IPS-NIHi7 (cell line): ENCODE measurements around the gene DMAC2.
A peak's percentile ranks its signal among the peaks of the same experiment; 100 is the strongest.
"Not testable (repeated sequence)": the region's sequence is repeated elsewhere in the genome, so short reads cannot be mapped to it uniquely, and the experiment has no call there.

Source experiments
- DNase-seq: peaks from one replicate; pipeline ENCODE4 v3.0.0; 2012; ENCODE audit warnings: mixed read lengths; ENCODE audit errors: extremely low spot score

DMAC2 gene

DNA sequence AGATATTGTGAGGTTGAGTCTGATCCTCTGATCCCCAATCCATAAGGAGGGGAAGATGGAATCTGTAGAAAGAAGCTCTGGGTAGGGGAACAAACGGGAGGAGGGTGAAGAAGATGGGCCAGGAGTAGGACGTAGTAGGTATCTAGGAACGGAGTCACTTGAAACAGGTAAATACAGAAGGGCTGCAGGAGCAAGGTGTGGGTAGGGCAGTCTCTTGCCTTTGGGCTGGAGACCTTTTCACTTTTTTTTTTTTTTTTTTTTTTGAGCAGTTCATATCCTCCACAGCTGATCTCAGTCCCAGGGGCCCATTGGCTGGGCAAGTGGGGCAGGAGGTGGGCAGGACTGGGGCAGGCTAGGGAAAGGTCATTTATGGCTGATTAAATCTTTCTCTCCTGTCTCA lies 40.6 kb downstream of the DMAC2 start:
- no peak for DNase-seq

DNA sequence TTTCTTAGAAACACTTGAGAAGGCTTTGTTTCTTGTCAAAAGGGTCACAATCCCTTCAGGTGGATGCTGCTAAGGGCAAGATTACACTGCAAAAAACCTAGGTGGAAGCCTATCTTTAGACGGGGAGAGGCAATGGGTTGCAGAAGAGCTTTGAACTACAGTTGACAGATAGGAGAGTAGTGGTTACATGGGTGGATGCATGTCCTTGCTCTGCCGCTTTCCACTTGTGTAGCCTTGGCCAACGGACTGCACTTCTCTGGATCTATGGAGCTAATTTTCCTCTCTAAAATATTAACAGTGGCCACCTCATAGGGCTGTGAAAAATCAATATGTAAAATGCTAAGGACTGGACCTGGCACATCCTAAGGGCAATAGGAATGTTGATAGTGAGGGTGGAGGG lies 41.1 kb downstream of the DMAC2 start:
- no peak for DNase-seq

DNA sequence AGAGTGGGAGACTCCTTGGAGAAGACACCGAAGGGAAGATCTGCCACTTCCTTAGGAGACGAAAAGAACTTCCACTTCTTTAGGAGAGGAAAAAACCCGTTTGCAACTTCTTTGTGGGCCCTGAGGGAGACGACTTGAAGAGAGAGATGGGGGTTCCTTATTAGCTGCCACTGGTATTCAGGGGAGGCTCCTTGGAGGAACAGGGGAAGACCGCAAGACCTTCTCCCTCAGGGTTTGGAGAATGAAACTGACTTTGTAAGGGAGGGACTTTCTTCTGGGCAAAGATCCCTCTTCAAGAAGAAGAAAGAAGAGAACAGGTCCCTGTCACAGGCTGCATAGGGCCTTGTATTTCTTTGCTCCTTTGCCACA lies 41.7 kb downstream of the DMAC2 start:
- no peak for DNase-seq

DNA sequence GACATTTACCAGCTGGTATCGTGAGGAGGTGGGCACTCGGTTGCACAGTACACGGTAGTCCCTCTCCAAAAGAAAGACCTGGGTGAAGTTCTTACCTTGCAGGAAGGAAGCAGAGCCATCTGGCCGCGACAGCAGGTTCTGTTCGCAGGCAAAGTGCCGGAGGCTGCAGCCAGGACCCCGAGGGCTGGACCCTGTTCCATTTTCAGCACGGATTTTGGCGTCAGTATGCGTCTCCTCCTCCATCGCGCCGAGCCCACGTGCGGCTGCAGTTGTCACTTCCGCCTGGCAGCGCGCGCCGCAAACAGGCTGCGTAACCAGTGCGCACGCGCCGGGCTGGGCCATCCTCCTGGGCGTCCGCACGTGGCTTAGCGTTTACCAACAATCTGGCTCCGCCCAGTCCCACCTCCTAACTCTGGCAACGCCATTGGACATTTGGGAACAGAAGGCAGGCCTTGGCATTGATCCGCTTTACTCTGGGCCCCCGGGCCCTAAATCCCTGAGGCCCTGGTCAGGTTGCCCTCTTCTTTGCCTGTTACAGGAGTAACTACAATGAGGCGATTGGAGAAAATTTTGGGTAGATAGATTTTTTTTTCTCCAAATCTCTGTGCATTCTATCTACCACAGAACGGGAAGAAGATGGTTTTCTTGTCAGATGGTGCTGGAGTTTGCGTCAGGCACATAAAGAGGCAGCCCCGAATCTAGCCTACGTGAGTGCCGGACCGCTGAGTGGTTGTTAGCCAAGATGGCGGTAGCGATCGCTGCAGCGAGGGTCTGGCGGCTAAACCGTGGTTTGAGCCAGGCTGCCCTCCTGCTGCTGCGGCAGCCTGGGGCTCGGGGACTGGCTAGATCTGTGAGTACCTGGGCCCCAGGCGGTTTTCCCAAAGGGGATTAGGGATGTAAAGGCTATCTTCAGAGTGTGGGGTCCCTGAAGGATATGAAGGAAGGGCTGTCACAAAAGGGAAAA lies 42.3 kb downstream of the DMAC2 start, which contains the start of the genes BCKDHA and EXOSC5:
Gene BCKDHA (plus strand): TSS at position 733 of the 964 bp plus-strand sequence. CDS start 10 bp downstream, at position 743.
Gene EXOSC5 (minus strand): TSS at position 274 of the 964 bp plus-strand sequence. CDS start 31 bp downstream, at position 243.
- DNase-seq = peak; percentile 99

DNA sequence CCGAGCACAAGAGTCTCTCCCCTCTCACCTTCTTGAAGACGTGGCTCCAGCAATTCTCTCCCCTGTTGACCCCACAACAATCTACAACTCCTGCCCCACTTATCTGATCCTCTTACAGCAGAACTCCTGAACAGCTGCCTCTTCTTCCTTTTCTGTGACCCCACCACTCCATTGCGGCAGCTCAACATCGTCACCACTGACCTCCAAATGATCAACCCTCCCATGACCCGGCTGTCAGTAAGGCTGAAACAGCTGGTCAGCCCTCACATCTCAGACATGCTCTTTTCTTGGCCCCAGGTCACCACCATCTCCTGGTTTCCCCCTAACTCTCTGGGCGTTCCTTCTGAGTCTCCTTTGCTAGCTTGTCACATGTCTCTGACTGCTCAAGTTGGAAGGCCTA lies 44.4 kb downstream of the DMAC2 start:
- no peak for DNase-seq

DNA sequence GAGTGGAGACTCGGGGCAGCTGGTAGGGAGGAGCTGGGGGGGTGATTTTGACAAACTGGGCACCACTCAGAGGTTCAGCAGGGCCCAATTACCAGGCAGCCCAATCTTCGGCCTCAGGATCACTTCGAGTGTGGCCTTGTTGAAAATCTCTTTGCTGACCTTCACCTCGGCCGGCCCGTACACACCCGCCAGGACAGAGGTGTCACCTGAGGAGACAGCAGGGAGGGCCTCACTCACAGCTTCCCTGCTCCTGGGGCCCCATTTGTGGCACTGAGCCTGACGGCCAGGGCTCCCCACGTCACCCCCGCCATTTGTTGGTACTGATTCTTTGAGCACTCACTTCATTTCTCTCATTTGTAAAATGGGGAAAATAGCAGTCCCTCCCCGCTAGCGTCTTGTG lies 46.9 kb downstream of the DMAC2 start:
- DNase-seq = no peak

DNA sequence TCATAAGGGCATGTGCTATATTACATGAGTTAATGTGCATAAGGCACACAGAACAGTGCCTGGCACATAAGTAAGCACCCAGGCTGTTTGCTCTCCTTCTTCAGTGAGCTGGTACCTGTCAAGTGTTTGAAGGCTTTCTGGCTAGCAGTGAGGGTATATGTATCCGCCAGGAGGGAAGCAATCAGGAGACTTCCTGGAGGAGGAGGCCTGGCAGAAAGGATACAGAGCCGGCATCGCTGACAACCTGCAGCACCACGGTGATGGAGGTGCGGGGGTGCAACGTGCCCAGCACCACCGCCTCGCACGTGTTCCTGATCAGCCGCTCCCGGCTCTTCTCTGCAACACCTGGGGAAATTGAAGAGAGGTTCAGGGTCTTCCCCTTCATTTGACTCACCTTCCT lies 48.1 kb downstream of the DMAC2 start:
- no peak for DNase-seq

DNA sequence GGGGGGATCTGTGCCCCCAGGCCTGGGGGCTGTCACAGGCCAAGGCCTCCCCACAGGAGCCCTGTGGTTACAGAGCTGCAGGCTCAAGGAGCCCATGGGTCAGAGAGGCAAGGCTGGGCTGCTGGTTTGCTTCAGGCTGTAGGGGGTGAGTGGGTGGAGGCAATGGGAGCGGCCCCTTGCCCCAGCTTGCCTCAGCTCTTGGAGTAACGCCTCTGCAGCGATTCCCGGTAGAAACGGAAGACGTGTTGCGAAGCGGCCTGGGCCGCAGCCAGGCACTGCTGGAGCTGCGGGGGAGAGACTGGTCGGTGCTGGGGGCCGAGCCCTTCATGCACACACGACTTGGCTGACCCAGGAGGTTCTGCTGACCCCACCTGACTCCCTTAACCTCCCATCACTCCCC lies 53.3 kb downstream of the DMAC2 start:
- DNase-seq = no peak

DNA sequence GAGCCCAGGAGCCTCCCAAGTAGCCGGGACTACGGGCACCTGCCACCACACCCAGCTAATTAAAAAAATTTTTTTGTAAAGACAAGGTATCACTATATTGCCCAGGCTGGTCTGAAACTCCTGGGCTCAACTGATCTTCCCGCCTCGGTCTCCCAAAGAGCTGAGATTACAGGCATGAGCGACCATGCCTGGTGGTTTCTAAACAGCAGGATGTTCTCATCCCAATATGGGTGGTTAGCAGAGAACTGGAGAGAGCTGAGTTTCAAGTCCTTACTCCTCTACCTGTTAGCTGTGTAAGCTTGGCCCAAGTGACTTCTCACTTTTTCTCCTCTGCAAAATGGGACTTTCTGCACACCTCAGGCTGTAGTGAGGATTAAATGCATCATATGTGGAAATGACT lies 55.4 kb downstream of the DMAC2 start:
- DNase-seq = no peak

DNA sequence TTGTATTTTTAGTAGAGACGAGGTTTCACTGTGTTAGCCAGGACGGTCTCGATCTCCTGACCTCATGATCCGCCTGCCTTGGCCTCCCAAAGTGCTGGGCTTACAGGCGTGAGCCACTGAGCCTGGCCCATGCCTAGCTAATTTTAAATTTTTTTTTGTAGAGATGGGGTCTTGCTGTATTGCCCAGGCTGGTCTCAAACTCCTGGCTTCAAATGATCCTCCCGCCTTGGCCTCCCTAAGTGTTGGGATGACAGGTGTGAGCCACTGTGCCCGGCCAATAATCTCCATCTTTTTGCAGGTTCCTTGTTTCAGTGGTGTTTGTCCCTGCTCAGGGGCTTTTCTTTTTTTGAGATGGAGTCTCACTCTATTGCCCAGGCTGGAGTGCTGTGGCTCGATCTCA lies 58.2 kb downstream of the DMAC2 start:
- not testable (repeated sequence) for DNase-seq
